ENCODE data around the gene NRDE2.

Gene NRDE2

GRCh38 chr14:90275458-90275814 is 56.3 kb downstream of the NRDE2 start:
- no peak overlapping the region for H3K4me3 ChIP-seq (replicated peaks; ENCODE audit: insufficient read depth, low read length)
- no peak for DNase-seq (ENCODE audit: low read depth in 1 of 2, low spot score in 1 of 2)
- no peaks in the 10 kb centered on the region for H3K27me3 ChIP-seq (ENCODE audit: insufficient read depth, poor library complexity, severe bottlenecking)
- TF ChIP-seq POLR2AphosphoS5 (IDR thresholded peaks at IDR 0.05; ENCODE audit: low read depth): no peak
- TF ChIP-seq GABPA (IDR thresholded peaks at IDR 0.05; ENCODE audit: low read depth): no peak
- TF ChIP-seq, protein P1, sequence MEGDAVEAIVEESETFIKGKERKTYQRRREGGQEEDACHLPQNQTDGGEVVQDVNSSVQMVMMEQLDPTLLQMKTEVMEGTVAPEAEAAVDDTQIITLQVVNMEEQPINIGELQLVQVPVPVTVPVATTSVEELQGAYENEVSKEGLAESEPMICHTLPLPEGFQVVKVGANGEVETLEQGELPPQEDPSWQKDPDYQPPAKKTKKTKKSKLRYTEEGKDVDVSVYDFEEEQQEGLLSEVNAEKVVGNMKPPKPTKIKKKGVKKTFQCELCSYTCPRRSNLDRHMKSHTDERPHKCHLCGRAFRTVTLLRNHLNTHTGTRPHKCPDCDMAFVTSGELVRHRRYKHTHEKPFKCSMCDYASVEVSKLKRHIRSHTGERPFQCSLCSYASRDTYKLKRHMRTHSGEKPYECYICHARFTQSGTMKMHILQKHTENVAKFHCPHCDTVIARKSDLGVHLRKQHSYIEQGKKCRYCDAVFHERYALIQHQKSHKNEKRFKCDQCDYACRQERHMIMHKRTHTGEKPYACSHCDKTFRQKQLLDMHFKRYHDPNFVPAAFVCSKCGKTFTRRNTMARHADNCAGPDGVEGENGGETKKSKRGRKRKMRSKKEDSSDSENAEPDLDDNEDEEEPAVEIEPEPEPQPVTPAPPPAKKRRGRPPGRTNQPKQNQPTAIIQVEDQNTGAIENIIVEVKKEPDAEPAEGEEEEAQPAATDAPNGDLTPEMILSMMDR (IDR thresholded peaks at IDR 0.05; ENCODE audit: insufficient read depth, low read length): no peak
- TF ChIP-seq SPI1 (IDR thresholded peaks at IDR 0.05; ENCODE audit: borderline replicate concordance, low read depth): no peak
- TF ChIP-seq REST (IDR thresholded peaks at IDR 0.05; ENCODE audit: insufficient replicate concordance, low read depth): no peak
- no peak overlapping the region for H3K27ac ChIP-seq (replicated peaks)

DNA sequence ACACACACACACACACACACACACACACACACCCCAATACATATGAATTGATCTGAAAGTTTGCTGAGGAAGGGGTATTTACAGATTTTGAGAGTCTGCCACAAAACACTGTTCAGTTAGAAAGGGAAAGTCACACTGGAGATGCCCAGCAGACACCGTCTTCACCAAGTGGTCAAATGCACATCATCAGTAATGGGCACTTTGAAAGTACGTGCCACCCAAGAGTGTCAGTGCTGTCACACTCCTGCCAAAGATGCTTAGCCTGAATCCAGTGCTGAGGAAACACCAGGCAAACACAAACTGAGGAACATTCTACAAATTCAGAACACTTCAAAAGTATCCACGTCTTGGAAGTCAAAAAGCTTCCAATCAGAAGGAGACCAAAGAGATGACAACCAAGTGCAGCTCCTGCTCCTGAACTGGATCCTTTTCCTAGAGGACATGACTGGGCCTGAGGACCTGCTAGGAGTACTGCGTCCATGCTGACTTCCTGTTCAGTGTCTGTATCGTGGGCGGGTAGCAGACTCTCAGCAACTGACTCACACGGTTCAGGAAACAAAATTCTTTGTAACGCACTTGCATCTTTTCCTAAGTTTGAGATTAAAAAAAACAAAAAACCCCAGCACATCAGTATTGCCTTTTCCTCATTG is 56.8 kb downstream of the NRDE2 start:
- no peak for TF ChIP-seq SPI1 (IDR thresholded peaks at IDR 0.05; ENCODE audit: borderline replicate concordance, low read depth)
- TF ChIP-seq GABPA (IDR thresholded peaks at IDR 0.05; ENCODE audit: low read depth): no peak
- no peak for TF ChIP-seq POLR2AphosphoS5 (IDR thresholded peaks at IDR 0.05; ENCODE audit: low read depth)
- TF ChIP-seq, protein P1 (IDR thresholded peaks at IDR 0.05; ENCODE audit: insufficient read depth, low read length): no peak
- no peak for TF ChIP-seq REST (IDR thresholded peaks at IDR 0.05; ENCODE audit: insufficient replicate concordance, low read depth)
- no peak for DNase-seq (ENCODE audit: low read depth in 1 of 2, low spot score in 1 of 2)
- Histone ChIP-seq H3K4me3 (replicated peaks; ENCODE audit: insufficient read depth, low read length) (no peak overlapping the region), H3K27me3 (ENCODE audit: insufficient read depth, poor library complexity, severe bottlenecking) (no peaks in the 10 kb centered on the region), H3K27ac (replicated peaks) (no peak overlapping the region)

- Histone ChIP-seq H3K4me3 (replicated peaks; ENCODE audit: insufficient read depth, low read length) (no peak overlapping the region), H3K27ac (replicated peaks) (no peak overlapping the region), H3K27me3 (ENCODE audit: insufficient read depth, poor library complexity, severe bottlenecking) (no peaks in the 10 kb centered on the region)
- DNase-seq (ENCODE audit: low read depth in 1 of 2, low spot score in 1 of 2): no peak
- peak; percentile 45; the same call in 1 of the 2 replicates for TF ChIP-seq POLR2AphosphoS5 (IDR thresholded peaks at IDR 0.05; ENCODE audit: low read depth)
- TF ChIP-seq GABPA (IDR thresholded peaks at IDR 0.05; ENCODE audit: low read depth): no peak
- no peak for TF ChIP-seq SPI1 (IDR thresholded peaks at IDR 0.05; ENCODE audit: borderline replicate concordance, low read depth)
Measured at GRCh38 chr14:90274019-90274418, 57.7 kb downstream of the NRDE2 start.

DNA sequence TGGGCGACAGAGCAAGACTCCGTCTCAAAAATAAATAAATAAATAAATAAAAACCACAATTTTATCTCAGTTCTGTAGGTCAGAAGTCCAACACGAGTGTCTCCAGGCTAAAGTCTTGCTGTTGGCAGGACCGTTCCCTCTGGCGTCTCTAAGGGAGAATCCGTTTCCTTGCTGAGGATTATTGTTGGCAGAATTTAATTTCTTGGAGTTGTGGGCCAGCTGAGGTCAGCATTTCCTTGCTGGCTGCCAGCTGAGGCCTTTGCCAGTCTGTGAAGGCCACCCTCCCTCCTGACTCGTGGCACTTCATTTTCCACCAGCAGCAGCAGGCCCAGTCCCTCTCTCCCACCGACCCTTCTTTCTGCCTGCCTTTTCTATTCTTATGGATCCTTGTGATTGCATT is 58.2 kb downstream of the NRDE2 start:
- Histone ChIP-seq H3K4me3 (replicated peaks; ENCODE audit: insufficient read depth, low read length) (no peak overlapping the region), H3K27ac (replicated peaks) (no peak overlapping the region), H3K27me3 (ENCODE audit: insufficient read depth, poor library complexity, severe bottlenecking) (no peaks in the 10 kb centered on the region)
- TF ChIP-seq GABPA (IDR thresholded peaks at IDR 0.05; ENCODE audit: low read depth) (no peak), POLR2AphosphoS5 (IDR thresholded peaks at IDR 0.05; ENCODE audit: low read depth) (no peak), SPI1 (IDR thresholded peaks at IDR 0.05; ENCODE audit: borderline replicate concordance, low read depth) (no peak), REST (IDR thresholded peaks at IDR 0.05; ENCODE audit: insufficient replicate concordance, low read depth) (no peak)
- TF ChIP-seq, protein P1 (IDR thresholded peaks at IDR 0.05; ENCODE audit: insufficient read depth, low read length): no peak
- no peak for DNase-seq (ENCODE audit: low read depth in 1 of 2, low spot score in 1 of 2)

Measured in HL-60 (cell line).